ENCODE results near the gene ART4.

Gene ART4

GRCh38 chr12:14873440-14874185 lies 30.3 kb upstream of the ART4 start:
- no peaks in the 10 kb centered on the region for H3K36me3 ChIP-seq (ENCODE audit: insufficient read depth, low read length)
- TF ChIP-seq EZH2 (IDR thresholded peaks at IDR 0.05; ENCODE audit: borderline replicate concordance, low read length) = no peak
- H3K4me3 ChIP-seq (ENCODE audit: low read depth, low read length, poor library complexity, severe bottlenecking) = no peak overlapping the region
- no peaks in the 10 kb centered on the region for H3K79me2 ChIP-seq (ENCODE audit: insufficient read depth, low read length)
- no peaks in the 10 kb centered on the region for H3K27me3 ChIP-seq (ENCODE audit: insufficient read depth, low read length)
- H3K4me1 ChIP-seq (ENCODE audit: insufficient read depth, low read length, severe bottlenecking) = peaks cover 4% of the 10 kb centered on the region
- H3K4me2 ChIP-seq (ENCODE audit: low read length) = no peak overlapping the region
- H3K9me2 ChIP-seq (ENCODE audit: low read depth, low read length) = no peaks in the 10 kb centered on the region
- H3F3A ChIP-seq (ENCODE audit: insufficient read depth, low read length) = no peaks in the 10 kb centered on the region
- no peaks in the 10 kb centered on the region for H4K20me1 ChIP-seq (ENCODE audit: insufficient read depth, low read length)
- no peak overlapping the region for H2AFZ ChIP-seq (ENCODE audit: low read length)
- no peak overlapping the region for H3K9ac ChIP-seq (ENCODE audit: low read length)
- no peak overlapping the region for H3K27ac ChIP-seq (ENCODE audit: low read depth, low read length, poor library complexity, severe bottlenecking)
- H3K9me3 ChIP-seq (ENCODE audit: low read length) = no peaks in the 10 kb centered on the region

- Histone ChIP-seq H3K4me1 (ENCODE audit: insufficient read depth, low read length, severe bottlenecking) (peaks cover 4% of the 10 kb centered on the region), H3K9me3 (ENCODE audit: low read length) (no peaks in the 10 kb centered on the region), H3K27me3 (ENCODE audit: insufficient read depth, low read length) (no peaks in the 10 kb centered on the region), H3K9me2 (ENCODE audit: low read depth, low read length) (no peaks in the 10 kb centered on the region), H3F3A (ENCODE audit: insufficient read depth, low read length) (no peaks in the 10 kb centered on the region), H2AFZ (ENCODE audit: low read length) (no peak overlapping the region), H3K36me3 (ENCODE audit: insufficient read depth, low read length) (no peaks in the 10 kb centered on the region; the same call in 1 of the 2 replicates), H4K20me1 (ENCODE audit: insufficient read depth, low read length) (no peaks in the 10 kb centered on the region), H3K79me2 (ENCODE audit: insufficient read depth, low read length) (no peaks in the 10 kb centered on the region), H3K4me3 (ENCODE audit: low read depth, low read length, poor library complexity, severe bottlenecking) (no peak overlapping the region), H3K9ac (ENCODE audit: low read length) (no peak overlapping the region), H3K27ac (ENCODE audit: low read depth, low read length, poor library complexity, severe bottlenecking) (no peak overlapping the region), H3K4me2 (ENCODE audit: low read length) (no peak overlapping the region)
- TF ChIP-seq CTCF (IDR thresholded peaks at IDR 0.05; ENCODE audit: low read length) (no peak), EZH2 (IDR thresholded peaks at IDR 0.05; ENCODE audit: borderline replicate concordance, low read length) (no peak)
Measured at GRCh38 chr12:14871886-14872285, 28.6 kb upstream of the ART4 start.

- no peaks in the 10 kb centered on the region for H3K9me3 ChIP-seq (ENCODE audit: low read length)
- H3K4me1 ChIP-seq (ENCODE audit: insufficient read depth, low read length, severe bottlenecking) = peaks cover 4% of the 10 kb centered on the region
- H4K20me1 ChIP-seq (ENCODE audit: insufficient read depth, low read length) = no peaks in the 10 kb centered on the region
- no peak overlapping the region for H3K4me3 ChIP-seq (ENCODE audit: low read depth, low read length, poor library complexity, severe bottlenecking)
- H3K9me2 ChIP-seq (ENCODE audit: low read depth, low read length) = no peaks in the 10 kb centered on the region
- no peak overlapping the region for H3K27ac ChIP-seq (ENCODE audit: low read depth, low read length, poor library complexity, severe bottlenecking)
- no peaks in the 10 kb centered on the region for H3F3A ChIP-seq (ENCODE audit: insufficient read depth, low read length)
- H3K27me3 ChIP-seq (ENCODE audit: insufficient read depth, low read length) = no peaks in the 10 kb centered on the region
- no peak overlapping the region for H2AFZ ChIP-seq (ENCODE audit: low read length)
- H3K79me2 ChIP-seq (ENCODE audit: insufficient read depth, low read length) = no peaks in the 10 kb centered on the region
- no peak overlapping the region for H3K9ac ChIP-seq (ENCODE audit: low read length)
- no peak overlapping the region for H3K4me2 ChIP-seq (ENCODE audit: low read length)
- TF ChIP-seq EZH2 (IDR thresholded peaks at IDR 0.05; ENCODE audit: borderline replicate concordance, low read length) (no peak), CTCF (IDR thresholded peaks at IDR 0.05; ENCODE audit: low read length) (no peak)
- H3K36me3 ChIP-seq (ENCODE audit: insufficient read depth, low read length) = no peaks in the 10 kb centered on the region; the same call in 1 of the 2 replicates
Measured at GRCh38 chr12:14871247-14871646, 27.9 kb upstream of the ART4 start.
